CD4-positive, alpha-beta T cell treated with Interleukin-17A for 4 hours (primary cell): ENCODE results near the gene RXRB.
"Not testable (repeated sequence)": the region's sequence is repeated elsewhere in the genome, so short reads cannot be mapped to it uniquely, and the experiment has no call there.

ENCODE experiments used
- DNase-seq: peaks from one replicate; pipeline ENCODE4 v3.0.0-alpha.2; 2020; ENCODE audit warnings: mixed read lengths

Gene RXRB

GRCh38 chr6:33160728-33161344 lies 39.6 kb downstream of the RXRB start:
- DNase-seq: no peak

- DNase-seq: no peak
These were observed 40.4 kb downstream of the RXRB start for GRCh38 chr6:33160096-33160495.

- no peak for DNase-seq
These were observed 43.5 kb downstream of the RXRB start for GRCh38 chr6:33156964-33157363.

- no peak for DNase-seq
These were observed 43.9 kb downstream of the RXRB start for GRCh38 chr6:33156561-33156960.

- no peak for DNase-seq
These were observed 46.1 kb downstream of the RXRB start for GRCh38 chr6:33154349-33154748.

- DNase-seq: no peak
These were observed 49.4 kb downstream of the RXRB start for GRCh38 chr6:33151050-33151449.

GRCh38 chr6:33150560-33150959 lies 49.9 kb downstream of the RXRB start:
- DNase-seq: not testable (repeated sequence)

- peak; percentile 18 for DNase-seq
These were observed 52.4 kb downstream of the RXRB start for GRCh38 chr6:33147807-33148666.

- DNase-seq: no peak
These were observed 56.1 kb downstream of the RXRB start for GRCh38 chr6:33144373-33144772.
